ENCODE results near the gene RAB38.

The RAB38 gene

GRCh38 chr11:88169471-88169870 is 5.8 kb downstream of the RAB38 start:
- ChIA-PET CTCF (no interaction called here), POLR2A (no interaction called here)
- TF ChIP-seq FOXK2 (IDR thresholded peaks at IDR 0.05) (no peak), BHLHE40 (IDR thresholded peaks at IDR 0.05; ENCODE audit: borderline replicate concordance) (no peak), L3MBTL2 (conservative IDR thresholded peaks at IDR 0.05) (no peak), ELF4 (IDR thresholded peaks at IDR 0.05) (no peak), SP1 (IDR thresholded peaks at IDR 0.05) (no peak), LEF1 (IDR thresholded peaks at IDR 0.05; ENCODE audit: borderline replicate concordance) (no peak), FOXM1 (IDR thresholded peaks at IDR 0.05; ENCODE audit: borderline replicate concordance) (no peak), CTBP1 (IDR thresholded peaks at IDR 0.05; ENCODE audit: borderline replicate concordance) (no peak), ZNF384 (IDR thresholded peaks at IDR 0.05) (no peak), HDGF (IDR thresholded peaks at IDR 0.05; ENCODE audit: borderline replicate concordance) (no peak), ARNT (IDR thresholded peaks at IDR 0.05) (no peak)
- TF ChIP-seq, protein P1, sequence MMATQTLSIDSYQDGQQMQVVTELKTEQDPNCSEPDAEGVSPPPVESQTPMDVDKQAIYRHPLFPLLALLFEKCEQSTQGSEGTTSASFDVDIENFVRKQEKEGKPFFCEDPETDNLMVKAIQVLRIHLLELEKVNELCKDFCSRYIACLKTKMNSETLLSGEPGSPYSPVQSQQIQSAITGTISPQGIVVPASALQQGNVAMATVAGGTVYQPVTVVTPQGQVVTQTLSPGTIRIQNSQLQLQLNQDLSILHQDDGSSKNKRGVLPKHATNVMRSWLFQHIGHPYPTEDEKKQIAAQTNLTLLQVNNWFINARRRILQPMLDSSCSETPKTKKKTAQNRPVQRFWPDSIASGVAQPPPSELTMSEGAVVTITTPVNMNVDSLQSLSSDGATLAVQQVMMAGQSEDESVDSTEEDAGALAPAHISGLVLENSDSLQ (IDR thresholded peaks at IDR 0.05) = no peak
- no peak for DNase-seq (ENCODE audit: extremely low spot score)

DNA sequence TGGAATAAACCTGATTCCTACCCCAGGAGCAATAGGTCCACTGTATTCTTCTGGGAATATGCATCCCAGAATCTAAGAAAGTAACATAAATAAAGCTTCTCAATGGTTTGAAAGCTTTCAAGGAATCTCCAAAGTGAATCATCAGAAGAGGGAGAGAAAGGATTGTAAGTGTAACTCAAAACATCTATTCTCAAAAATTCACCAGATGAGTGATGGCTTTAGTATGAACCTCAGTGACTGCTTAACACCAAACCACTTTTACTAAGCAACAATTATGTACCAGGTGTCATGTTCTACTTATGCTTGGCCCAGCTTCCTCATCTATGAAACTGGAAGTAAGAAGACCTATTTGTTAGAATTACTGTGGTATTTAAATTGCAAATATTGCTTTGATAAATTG is 7.4 kb downstream of the RAB38 start:
- no peak for DNase-seq (ENCODE audit: extremely low spot score)
- TF ChIP-seq SUZ12 (IDR thresholded peaks at IDR 0.05) (no peak), ZNF384 (IDR thresholded peaks at IDR 0.05) (no peak), FOXM1 (IDR thresholded peaks at IDR 0.05; ENCODE audit: borderline replicate concordance) (no peak), CTBP1 (IDR thresholded peaks at IDR 0.05; ENCODE audit: borderline replicate concordance) (no peak), LEF1 (IDR thresholded peaks at IDR 0.05; ENCODE audit: borderline replicate concordance) (no peak), BHLHE40 (IDR thresholded peaks at IDR 0.05; ENCODE audit: borderline replicate concordance) (no peak), FOXA1 (IDR thresholded peaks at IDR 0.05) (no peak), ELF4 (IDR thresholded peaks at IDR 0.05) (no peak), NFRKB (IDR thresholded peaks at IDR 0.05) (no peak), HDGF (IDR thresholded peaks at IDR 0.05; ENCODE audit: borderline replicate concordance) (no peak), TARDBP (IDR thresholded peaks at IDR 0.05) (no peak)
- ChIA-PET POLR2A (no interaction called here), CTCF (no interaction called here)

- ChIA-PET POLR2A (no interaction called here), CTCF (no interaction called here)
- DNase-seq (ENCODE audit: extremely low spot score) = no peak
- TF ChIP-seq LEF1 (IDR thresholded peaks at IDR 0.05; ENCODE audit: borderline replicate concordance) (no peak), BHLHE40 (IDR thresholded peaks at IDR 0.05; ENCODE audit: borderline replicate concordance) (no peak), L3MBTL2 (conservative IDR thresholded peaks at IDR 0.05) (no peak), CTBP1 (IDR thresholded peaks at IDR 0.05; ENCODE audit: borderline replicate concordance) (no peak), FOXM1 (IDR thresholded peaks at IDR 0.05; ENCODE audit: borderline replicate concordance) (no peak), FOXK2 (IDR thresholded peaks at IDR 0.05) (no peak), ZNF384 (IDR thresholded peaks at IDR 0.05) (no peak), HDGF (IDR thresholded peaks at IDR 0.05; ENCODE audit: borderline replicate concordance) (no peak), SP1 (IDR thresholded peaks at IDR 0.05) (no peak), ELF4 (IDR thresholded peaks at IDR 0.05) (no peak), SUZ12 (IDR thresholded peaks at IDR 0.05) (no peak), NFRKB (IDR thresholded peaks at IDR 0.05) (no peak), FOXA1 (IDR thresholded peaks at IDR 0.05) (no peak), TARDBP (IDR thresholded peaks at IDR 0.05) (no peak)
These were observed 10.2 kb downstream of the RAB38 start for GRCh38 chr11:88164806-88165585.

GRCh38 chr11:88164320-88164719 is 10.9 kb downstream of the RAB38 start:
- ChIA-PET POLR2A (no interaction called here), CTCF (no interaction called here)
- no peak for DNase-seq (ENCODE audit: extremely low spot score)
- no peak for TF ChIP-seq FOXA1 (IDR thresholded peaks at IDR 0.05)
- TF ChIP-seq ZNF384 (IDR thresholded peaks at IDR 0.05) = no peak
- no peak for TF ChIP-seq FOXM1 (IDR thresholded peaks at IDR 0.05; ENCODE audit: borderline replicate concordance)
- TF ChIP-seq L3MBTL2 (conservative IDR thresholded peaks at IDR 0.05) = no peak
- TF ChIP-seq CTBP1 (IDR thresholded peaks at IDR 0.05; ENCODE audit: borderline replicate concordance) = no peak
- TF ChIP-seq HDGF (IDR thresholded peaks at IDR 0.05; ENCODE audit: borderline replicate concordance) = no peak
- TF ChIP-seq SP1 (IDR thresholded peaks at IDR 0.05) = no peak
- no peak for TF ChIP-seq TARDBP (IDR thresholded peaks at IDR 0.05)
- TF ChIP-seq, protein P1 (IDR thresholded peaks at IDR 0.05) = no peak
- TF ChIP-seq BHLHE40 (IDR thresholded peaks at IDR 0.05; ENCODE audit: borderline replicate concordance) = no peak
- TF ChIP-seq LEF1 (IDR thresholded peaks at IDR 0.05; ENCODE audit: borderline replicate concordance) = no peak
- no peak for TF ChIP-seq ARNT (IDR thresholded peaks at IDR 0.05)
- no peak for TF ChIP-seq SUZ12 (IDR thresholded peaks at IDR 0.05)
- TF ChIP-seq ELF4 (IDR thresholded peaks at IDR 0.05) = no peak
- TF ChIP-seq NFRKB (IDR thresholded peaks at IDR 0.05) = no peak
- TF ChIP-seq FOXK2 (IDR thresholded peaks at IDR 0.05) = no peak

GRCh38 chr11:88158081-88158480 is 17.2 kb downstream of the RAB38 start:
- POLR2A ChIA-PET = no interaction called here
- TF ChIP-seq ZNF384 (IDR thresholded peaks at IDR 0.05) (no peak), TARDBP (IDR thresholded peaks at IDR 0.05) (no peak), FOXK2 (IDR thresholded peaks at IDR 0.05) (no peak), HDGF (IDR thresholded peaks at IDR 0.05; ENCODE audit: borderline replicate concordance) (no peak), FOXA1 (IDR thresholded peaks at IDR 0.05) (no peak)
- no peak for DNase-seq (ENCODE audit: extremely low spot score)

DNA sequence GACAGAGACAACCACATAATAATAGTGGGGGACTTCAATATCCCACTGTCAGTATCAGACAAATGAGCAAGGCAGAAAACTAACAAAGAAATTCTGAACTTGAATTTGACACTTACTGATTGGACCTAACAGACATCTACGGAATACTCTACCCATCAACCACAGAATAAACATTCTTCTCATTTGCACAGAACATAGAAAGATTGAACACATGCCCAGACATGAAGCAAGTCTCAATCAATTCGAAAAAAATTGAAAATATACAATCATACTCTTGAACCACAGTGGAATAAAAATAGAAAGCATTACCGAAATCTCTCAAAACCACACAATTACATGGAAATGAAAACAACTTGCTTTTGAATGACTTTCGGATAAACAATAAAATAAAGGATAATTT is 17.9 kb downstream of the RAB38 start:
- TF ChIP-seq TARDBP (IDR thresholded peaks at IDR 0.05) (no peak), SP1 (IDR thresholded peaks at IDR 0.05) (no peak), L3MBTL2 (conservative IDR thresholded peaks at IDR 0.05) (no peak), BHLHE40 (IDR thresholded peaks at IDR 0.05; ENCODE audit: borderline replicate concordance) (no peak), FOXK2 (IDR thresholded peaks at IDR 0.05) (no peak), SUZ12 (IDR thresholded peaks at IDR 0.05) (no peak), ARNT (IDR thresholded peaks at IDR 0.05) (no peak)
- TF ChIP-seq, protein P1 (IDR thresholded peaks at IDR 0.05) = no peak
- CTCF ChIA-PET = no interaction called here
- POLR2A ChIA-PET = no interaction called here
- no peak for DNase-seq (ENCODE audit: extremely low spot score)

More at GRCh38 chr11:88158081-88158480, 17.2 kb downstream of the RAB38 start:
- CTCF ChIA-PET = no interaction called here
